ENCODE measurements around the gene ARRB1. TPM values are rescaled to one million over a fixed set of nuclear protein-coding genes. Genes with fewer than 3 reads are reported as not detected.
A peak's percentile ranks its signal among the peaks of the same experiment; 100 is the strongest.

The ARRB1 gene
- total and polyA plus RNA-seq, 2 of the 13 experiments (the other 11 are each of a cell fraction or from before 2014, with no cell fraction given), result 22.5 to 35.7 TPM

- H3K4me2 ChIP-seq (ENCODE audit: low read depth, low read length), result no peak overlapping the region
- no peak for TF ChIP-seq CHD2 (IDR thresholded peaks at IDR 0.05; ENCODE audit: low read depth, low read length)
- TF ChIP-seq AGO2 (optimal IDR thresholded peaks at IDR 0.05; ENCODE audit: low read depth, low read length), result peak; percentile 25
- H3K27me3 ChIP-seq (ENCODE audit: control insufficient read depth in 1 of 2, insufficient read depth in 2 of 2, low read length in 2 of 2), result no peaks in the 10 kb centered on the region
- no peaks in the 10 kb centered on the region for H3K9me3 ChIP-seq (ENCODE audit: low read length)
- no peaks in the 10 kb centered on the region for H3K79me2 ChIP-seq (ENCODE audit: insufficient read depth, low read length)
- no peak for FAIRE-seq
- H3K27ac ChIP-seq (ENCODE audit: extremely low read length, insufficient read depth, low read length), result no peak overlapping the region
- H3K4me3 ChIP-seq (replicated peaks in 1 of 3; ENCODE audit: insufficient read depth in 1 of 3, low read depth in 2 of 3, low read length in 3 of 3), result no peak overlapping the region
- DNase-seq (ENCODE audit: low spot score), result no peak
- H4K20me1 ChIP-seq (ENCODE audit: insufficient read depth, low read length), result no peaks in the 10 kb centered on the region
- peaks cover 27 to 47% of the 10 kb centered on the region in 2 experiments; a peak in 4 of 5 replicates for H3K36me3 ChIP-seq (replicated peaks in 1 of 2; ENCODE audit: control insufficient read depth in 1 of 2, insufficient read depth in 2 of 2, low read length in 2 of 2)
- intact Hi-C loops (cut with micrococcal nuclease; ENCODE audit: unreplicated experiment), result no loop called here
- CTCF ChIA-PET (ENCODE audit: low intra/inter-chr PET ratio, low total read pairs), result no interaction called here
- in situ Hi-C loops (cut with HindIII; ENCODE audit: extremely low pct_ligation_motif_present, low pct_unique_long_range_greater_than_20kb), result no loop called here
- no peak overlapping the region for H2AFZ ChIP-seq (ENCODE audit: low read length)
- POLR2A ChIA-PET, result no interaction called here
- ATAC-seq, result no peak
- no peak overlapping the region for H3K9ac ChIP-seq (ENCODE audit: insufficient read depth, low read depth, low read length)
- H3K4me1 ChIP-seq (ENCODE audit: insufficient read depth, low read length), result no peaks in the 10 kb centered on the region
- 85% methylated on average over 5 of the region's 12 CpGs for WGBS (ENCODE audit: low lambda C conversion rate)
- no TSS peak for BruUV-seq (replicated peaks)
Observed at GRCh38 chr11:75272821-75273301, 78.6 kb downstream of the ARRB1 start.

GRCh38 chr11:75272391-75272790 is 79.1 kb downstream of the ARRB1 start:
- no peaks in the 10 kb centered on the region for H3K27me3 ChIP-seq (ENCODE audit: control insufficient read depth in 1 of 2, insufficient read depth in 2 of 2, low read length in 2 of 2)
- no peak for DNase-seq (ENCODE audit: low spot score)
- no peak for ATAC-seq
- ChIA-PET CTCF (ENCODE audit: low intra/inter-chr PET ratio, low total read pairs) (no interaction called here), POLR2A (no interaction called here)
- H3K9me3 ChIP-seq (ENCODE audit: low read length), result no peaks in the 10 kb centered on the region
- peak; percentile 36; the same call in 1 of the 2 replicates for TF ChIP-seq ZNF629 (CRISPR knock-in tag; conservative IDR thresholded peaks at IDR 0.05)
- TF ChIP-seq ATF6 (CRISPR knock-in tag; conservative IDR thresholded peaks at IDR 0.05), result no peak
- TF ChIP-seq GMEB2 (CRISPR knock-in tag; IDR thresholded peaks at IDR 0.05; ENCODE audit: low read depth), result no peak
- TF ChIP-seq ZBTB4 (CRISPR knock-in tag; IDR thresholded peaks at IDR 0.05; ENCODE audit: borderline replicate concordance), result no peak
- no peak overlapping the region for H3K4me2 ChIP-seq (ENCODE audit: low read depth, low read length)
- FAIRE-seq, result no peak
- H3K27ac ChIP-seq (ENCODE audit: extremely low read length, insufficient read depth, low read length), result no peak overlapping the region
- H3K36me3 ChIP-seq (replicated peaks in 1 of 2; ENCODE audit: control insufficient read depth in 1 of 2, insufficient read depth in 2 of 2, low read length in 2 of 2), result peaks cover 23 to 43% of the 10 kb centered on the region in 2 experiments; a peak in 4 of 5 replicates
- H3K9ac ChIP-seq (ENCODE audit: insufficient read depth, low read depth, low read length), result no peak overlapping the region
- BruUV-seq (replicated peaks), result no TSS peak
- no peak overlapping the region for H2AFZ ChIP-seq (ENCODE audit: low read length)
- intact Hi-C loops (cut with micrococcal nuclease; ENCODE audit: unreplicated experiment) (no loop called here), in situ Hi-C loops (cut with HindIII; ENCODE audit: extremely low pct_ligation_motif_present, low pct_unique_long_range_greater_than_20kb) (no loop called here)
- H3K4me1 ChIP-seq (ENCODE audit: insufficient read depth, low read length), result no peaks in the 10 kb centered on the region
- no peaks in the 10 kb centered on the region for H3K79me2 ChIP-seq (ENCODE audit: insufficient read depth, low read length)
- no peaks in the 10 kb centered on the region for H4K20me1 ChIP-seq (ENCODE audit: insufficient read depth, low read length)
- no peak overlapping the region for H3K4me3 ChIP-seq (replicated peaks in 1 of 3; ENCODE audit: insufficient read depth in 1 of 3, low read depth in 2 of 3, low read length in 3 of 3)
- 97% methylated on average over 5 of the region's 5 CpGs for WGBS (ENCODE audit: low lambda C conversion rate)
